HG03571 (cell line): ENCODE measurements around the gene HOXA7.

ENCODE experiments used
- ATAC-seq: cut with Tn5 transposase; IDR thresholded peaks from one replicate; pipeline ENCODE4 v1.9.1; 2021; ENCODE audit not compliant: unreplicated experiment

Gene HOXA7

GRCh38 chr7:27171637-27172314 is 15.3 kb upstream of the HOXA7 start:
- ATAC-seq = no peak

GRCh38 chr7:27171325-27171636 is 14.8 kb upstream of the HOXA7 start:
- no peak for ATAC-seq

DNA sequence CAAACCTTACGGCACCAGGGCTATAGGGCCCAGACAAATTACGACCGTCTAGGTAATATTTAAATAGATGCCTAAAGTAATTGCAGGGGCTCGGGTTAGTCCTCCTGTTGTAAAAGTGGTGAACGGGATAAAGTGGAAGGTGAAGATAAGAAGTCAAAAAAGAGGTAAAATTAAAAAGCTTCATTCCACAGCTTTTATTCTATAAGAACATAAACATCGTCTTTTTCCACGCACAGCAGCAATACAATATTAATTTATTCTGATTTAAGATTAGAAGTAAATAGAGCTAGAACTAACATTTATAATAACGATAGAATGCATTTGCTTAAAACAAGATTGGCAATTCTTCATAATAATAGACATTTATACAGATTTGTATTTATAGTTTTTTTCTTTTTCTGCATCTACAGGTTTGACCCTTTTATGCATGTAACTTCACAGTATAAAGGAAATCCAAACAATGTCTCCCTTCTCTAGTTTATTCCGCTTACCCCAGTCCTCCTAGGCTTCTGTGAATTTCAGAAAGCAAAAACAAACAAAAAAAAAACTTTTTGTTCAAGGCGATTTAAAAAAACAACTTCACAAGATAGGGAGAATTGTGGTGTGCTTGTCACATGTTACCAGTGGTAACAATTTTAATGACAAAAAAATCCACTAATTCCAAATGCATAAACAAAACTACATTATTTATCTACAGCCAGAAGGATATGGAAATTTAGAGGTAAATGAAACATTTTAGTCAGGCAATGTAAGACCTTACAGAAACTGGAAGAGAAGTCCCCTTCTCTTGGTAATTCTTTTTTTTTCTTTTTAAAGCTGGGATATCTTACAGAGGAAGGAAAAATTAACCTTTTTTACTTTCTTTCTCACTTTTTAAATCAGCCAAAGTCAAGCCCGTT is 14.2 kb upstream of the HOXA7 start:
- ATAC-seq = no peak

GRCh38 chr7:27169658-27170425 is 13.4 kb upstream of the HOXA7 start:
- no peak for ATAC-seq

- no peak for ATAC-seq
Measured at GRCh38 chr7:27168265-27168947, 11.9 kb upstream of the HOXA7 start.

DNA sequence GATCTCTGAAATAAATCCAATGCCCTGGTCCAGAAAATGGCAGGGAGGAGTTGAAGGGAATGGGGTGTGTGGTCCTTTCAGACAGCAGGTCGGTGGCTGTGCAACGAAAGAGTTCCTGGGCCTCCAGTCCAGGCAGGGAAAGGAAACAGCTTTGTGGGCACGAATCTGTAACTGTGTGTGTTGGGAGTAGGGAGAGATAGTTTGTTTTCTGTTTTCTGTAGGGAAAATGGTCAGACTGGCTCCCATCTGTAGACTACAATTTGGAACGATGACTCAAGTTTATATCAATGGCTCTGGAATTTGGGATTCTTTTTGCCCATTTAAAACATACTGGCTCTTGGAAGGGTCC is 11.4 kb upstream of the HOXA7 start:
- no peak for ATAC-seq

DNA sequence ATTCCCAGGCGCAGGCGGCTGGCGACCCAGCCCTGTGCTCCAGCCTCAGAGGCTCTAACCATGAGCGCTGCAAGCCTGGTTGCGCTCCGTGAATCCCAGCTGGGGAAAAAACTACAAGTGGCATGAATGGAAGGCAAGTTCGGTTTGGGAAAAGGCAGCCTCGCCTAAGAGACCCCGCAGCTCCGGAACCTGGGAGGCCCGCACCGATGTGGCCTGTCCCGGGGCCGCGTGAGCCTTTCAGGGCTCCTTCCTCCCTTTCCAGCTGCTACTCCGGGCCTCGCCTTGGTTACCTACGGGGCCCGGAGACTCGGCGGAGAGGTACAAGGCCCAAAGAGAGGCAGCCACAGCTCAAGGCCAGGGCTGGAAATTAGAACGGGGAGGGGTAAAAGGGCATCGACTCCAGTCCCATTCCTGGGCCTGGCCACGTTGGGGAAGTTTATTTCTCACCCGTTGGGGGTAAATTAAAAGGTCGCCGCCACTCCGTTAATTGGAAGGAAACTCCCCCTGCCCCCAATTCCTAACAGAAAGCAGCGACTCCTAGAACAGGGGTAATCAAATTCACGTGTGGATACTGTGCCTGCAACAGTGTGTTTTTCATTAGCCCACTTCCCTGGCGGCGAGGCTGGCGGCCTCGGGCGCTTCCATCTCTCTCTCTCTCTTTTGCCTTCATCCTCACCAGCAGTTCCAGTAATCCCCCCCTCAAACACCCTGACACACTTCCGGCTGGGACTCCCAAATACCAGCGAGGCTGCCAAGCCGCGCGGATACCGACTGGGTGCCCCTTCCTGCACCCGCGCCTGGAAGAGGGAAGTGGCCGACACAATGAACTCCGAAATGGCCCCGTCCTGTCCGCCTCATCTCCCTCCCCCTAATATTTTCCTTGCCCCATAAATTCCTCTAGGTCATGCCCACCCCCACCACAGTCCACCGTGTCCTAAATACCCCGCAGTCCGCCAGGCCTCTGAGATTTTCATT is 10.3 kb upstream of the HOXA7 start:
- ATAC-seq = no peak

GRCh38 chr7:27165996-27166530 is 9.6 kb upstream of the HOXA7 start:
- no peak for ATAC-seq

GRCh38 chr7:27165089-27165995 is 8.9 kb upstream of the HOXA7 start, which contains the start of gene HOXA9:
Gene HOXA9 (minus strand): TSS chr7:27165537. CDS start chr7:27165457, 80 bp downstream.
- no peak for ATAC-seq

DNA sequence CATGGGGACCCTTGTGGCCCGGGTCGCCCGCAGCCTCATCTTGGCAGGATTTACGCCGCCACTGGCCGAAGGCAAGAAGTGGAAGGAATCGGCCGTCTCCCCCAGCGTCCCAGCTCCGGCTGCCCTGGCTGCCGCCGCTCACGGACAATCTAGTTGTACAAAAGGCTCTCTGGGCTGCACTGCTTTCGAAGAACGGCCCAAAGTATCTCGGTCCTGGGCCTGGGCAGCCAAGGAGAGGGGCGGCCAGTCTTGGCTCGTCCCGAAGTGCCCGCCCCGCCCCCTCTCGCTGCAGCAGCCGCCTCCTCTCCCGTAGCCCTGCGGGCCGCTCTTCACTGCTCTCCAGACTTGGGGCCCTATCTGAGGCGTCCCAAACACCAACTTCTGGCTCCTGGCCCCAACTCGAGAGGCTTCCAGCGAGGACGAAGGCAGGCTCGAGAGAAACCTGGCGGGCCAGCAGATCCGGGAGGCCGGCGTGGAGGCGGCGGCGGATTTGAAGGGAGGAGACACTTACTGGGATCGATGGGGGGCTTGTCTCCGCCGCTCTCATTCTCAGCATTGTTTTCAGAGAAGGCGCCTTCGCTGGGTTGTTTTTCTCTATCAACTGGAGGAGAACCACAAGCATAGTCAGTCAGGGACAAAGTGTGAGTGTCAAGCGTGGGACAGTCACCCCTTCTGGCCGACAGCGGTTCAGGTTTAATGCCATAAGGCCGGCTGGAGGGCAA is 8.1 kb upstream of the HOXA7 start:
- ATAC-seq = no peak

DNA sequence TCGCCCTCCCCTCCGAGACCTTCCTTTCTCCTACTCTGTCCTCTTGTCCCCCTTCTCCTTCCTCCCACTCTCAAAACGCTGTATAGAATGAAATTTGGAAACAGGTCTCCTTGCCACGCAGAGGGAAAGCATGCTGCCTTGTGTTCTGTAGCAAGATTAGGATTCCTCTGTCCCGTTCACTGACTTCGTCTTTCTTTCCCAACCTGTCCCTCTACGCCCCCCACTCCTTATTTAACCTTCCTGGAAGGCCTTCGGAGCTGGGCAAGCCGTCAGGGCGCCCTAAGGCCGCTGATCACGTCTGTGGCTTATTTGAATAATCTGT is 7.5 kb upstream of the HOXA7 start:
- ATAC-seq = no peak

DNA sequence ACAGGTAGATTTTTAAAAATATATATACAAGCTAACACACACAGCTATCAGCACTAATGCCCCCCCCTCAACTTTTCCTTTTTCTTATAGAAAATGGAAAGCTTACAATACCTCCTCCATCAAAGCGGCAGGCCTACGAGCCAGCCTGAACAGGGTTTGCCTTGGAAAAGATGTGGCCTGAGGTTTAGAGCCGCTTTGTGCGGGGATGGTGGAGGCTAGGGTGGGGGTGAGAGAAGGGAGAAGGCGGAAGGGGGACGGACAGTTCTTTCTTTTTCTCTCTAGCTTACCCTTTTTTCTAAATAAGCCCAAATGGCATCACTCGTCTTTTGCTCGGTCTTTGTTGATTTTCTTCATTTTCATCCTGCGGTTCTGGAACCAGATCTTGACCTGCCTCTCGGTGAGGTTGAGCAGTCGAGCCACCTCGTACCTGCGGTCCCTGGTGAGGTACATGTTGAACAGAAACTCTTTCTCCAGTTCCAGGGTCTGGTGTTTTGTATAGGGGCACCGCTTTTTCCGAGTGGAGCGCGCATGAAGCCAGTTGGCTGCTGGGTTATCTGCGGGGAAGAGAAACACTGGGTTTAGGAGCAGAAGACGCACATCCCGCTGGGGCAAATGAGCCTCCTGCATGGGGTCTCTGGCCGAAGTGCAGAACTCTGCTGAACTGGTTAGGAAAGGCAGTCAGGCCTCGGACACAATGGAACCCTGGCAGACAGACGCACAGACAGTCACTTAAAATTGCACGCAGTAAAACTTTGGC is 7.0 kb upstream of the HOXA7 start:
- no peak for ATAC-seq

GRCh38 chr7:27162561-27163287 is 6.2 kb upstream of the HOXA7 start:
- ATAC-seq = no peak

DNA sequence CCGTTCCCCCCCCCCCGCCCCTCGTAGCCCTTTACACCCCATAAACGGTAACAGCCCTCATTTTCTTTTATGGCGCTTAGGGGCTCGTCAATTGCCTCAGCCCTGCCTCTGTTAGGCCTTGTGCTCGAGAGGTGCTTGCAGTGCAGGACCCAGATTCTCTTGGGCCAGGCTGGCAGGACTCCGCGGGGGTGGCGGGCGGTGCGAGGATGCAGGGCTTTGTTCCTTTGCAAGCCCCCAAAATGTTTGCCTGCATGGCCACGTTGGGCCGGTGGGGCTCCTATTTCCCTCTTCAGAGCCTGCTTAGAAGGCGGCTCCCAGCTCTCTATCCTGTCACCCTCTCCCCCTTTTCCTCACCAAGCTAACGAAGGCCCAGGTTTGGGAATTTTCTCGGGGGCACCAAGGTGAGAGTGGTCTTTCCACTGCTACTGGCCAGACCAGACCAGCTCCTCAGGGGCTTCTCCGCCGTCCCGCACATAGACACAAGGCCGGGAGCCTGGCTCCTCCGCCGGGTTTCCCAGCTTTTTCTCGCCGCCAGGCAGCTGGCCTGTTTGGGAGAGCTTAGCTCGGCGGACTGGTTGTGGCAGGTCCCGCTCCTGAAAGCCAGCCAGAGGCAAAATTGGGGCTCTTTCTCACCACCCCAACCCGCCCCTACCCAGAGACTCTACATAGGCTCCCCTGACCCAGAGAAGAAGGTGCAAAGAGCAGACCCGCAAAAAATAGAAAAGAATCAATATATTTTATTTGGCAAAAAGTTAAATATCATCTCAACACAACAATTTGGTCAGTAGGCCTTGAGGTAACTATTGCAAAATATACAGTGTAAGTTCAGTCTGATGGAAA is 5.5 kb upstream of the HOXA7 start:
- ATAC-seq = no peak

DNA sequence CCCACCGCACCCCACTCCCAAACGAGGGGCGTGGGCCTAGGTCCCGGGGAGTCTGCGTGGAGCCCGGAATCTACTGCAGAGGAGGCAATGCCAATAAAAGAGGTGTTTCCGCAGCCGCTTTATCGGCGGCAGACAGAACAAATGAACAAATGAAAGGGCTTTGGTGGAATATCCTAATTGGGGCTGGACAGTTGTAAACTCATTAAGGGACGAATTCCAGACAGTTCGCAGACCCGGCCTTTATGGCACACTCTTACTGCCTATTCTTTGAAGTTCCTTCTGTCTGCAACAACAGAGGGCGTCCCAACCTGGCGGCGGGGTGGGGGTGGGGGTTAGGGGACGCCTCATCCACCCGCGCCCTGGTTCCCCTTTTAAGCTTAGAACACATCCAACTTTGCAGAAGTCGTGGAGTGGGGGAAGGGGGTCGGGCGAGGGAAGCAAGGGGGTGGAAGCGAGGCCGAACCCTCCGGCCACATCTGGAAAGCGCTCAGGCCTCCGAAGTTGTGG is 4.8 kb upstream of the HOXA7 start:
- no peak for ATAC-seq
